ENCODE measurements around the gene RAD21L1.

The RAD21L1 gene

GRCh38 chr20:1277529-1278322 lies 51.9 kb downstream of the RAD21L1 start:
- Mint-ChIP-seq H3K36me3 (ENCODE audit: low read depth) (no peaks in the 10 kb centered on the region), H3K27ac (no peak overlapping the region), H3K9me3 (no peaks in the 10 kb centered on the region), H3K27me3 (no peaks in the 10 kb centered on the region), H3K4me3 (no peak overlapping the region), H3K4me1 (ENCODE audit: low read depth) (no peaks in the 10 kb centered on the region)
- intact Hi-C loops (cut with micrococcal nuclease) = no loop called here

- Mint-ChIP-seq H3K4me3 (no peak overlapping the region), H3K9me3 (no peaks in the 10 kb centered on the region), H3K27me3 (peaks cover 3% of the 10 kb centered on the region), H3K36me3 (ENCODE audit: low read depth) (no peaks in the 10 kb centered on the region), H3K4me1 (ENCODE audit: low read depth) (no peaks in the 10 kb centered on the region), H3K27ac (no peak overlapping the region)
- intact Hi-C loops (cut with micrococcal nuclease) = no loop called here
These were observed 53.1 kb downstream of the RAD21L1 start for GRCh38 chr20:1278993-1279392.

GRCh38 chr20:1280195-1281102 lies 54.6 kb downstream of the RAD21L1 start:
- Mint-ChIP-seq H3K9me3 (no peaks in the 10 kb centered on the region), H3K27me3 (peaks cover 6% of the 10 kb centered on the region), H3K4me1 (ENCODE audit: low read depth) (no peaks in the 10 kb centered on the region), H3K36me3 (ENCODE audit: low read depth) (no peaks in the 10 kb centered on the region), H3K27ac (no peak overlapping the region), H3K4me3 (no peak overlapping the region)
- intact Hi-C loops (cut with micrococcal nuclease) = no loop called here

- intact Hi-C loops (cut with micrococcal nuclease) = no loop called here
- Mint-ChIP-seq H3K4me3 (no peak overlapping the region), H3K9me3 (no peaks in the 10 kb centered on the region), H3K27ac (no peak overlapping the region), H3K4me1 (ENCODE audit: low read depth) (no peaks in the 10 kb centered on the region), H3K27me3 (peaks cover 8% of the 10 kb centered on the region), H3K36me3 (ENCODE audit: low read depth) (no peaks in the 10 kb centered on the region)
These were observed 55.6 kb downstream of the RAD21L1 start for GRCh38 chr20:1281279-1282057.

GRCh38 chr20:1282966-1283365 lies 57.1 kb downstream of the RAD21L1 start:
- H3K36me3 Mint-ChIP-seq (ENCODE audit: low read depth) = no peaks in the 10 kb centered on the region
- H3K4me3 Mint-ChIP-seq = no peak overlapping the region
- no peaks in the 10 kb centered on the region for H3K9me3 Mint-ChIP-seq
- peaks cover 10% of the 10 kb centered on the region for H3K27me3 Mint-ChIP-seq
- no peaks in the 10 kb centered on the region for H3K4me1 Mint-ChIP-seq (ENCODE audit: low read depth)
- intact Hi-C loops (cut with micrococcal nuclease) = no loop called here
- no peak overlapping the region for H3K27ac Mint-ChIP-seq

- peaks cover 10% of the 10 kb centered on the region for H3K27me3 Mint-ChIP-seq
- intact Hi-C loops (cut with micrococcal nuclease) = no loop called here
- H3K4me3 Mint-ChIP-seq = no peak overlapping the region
- H3K36me3 Mint-ChIP-seq (ENCODE audit: low read depth) = no peaks in the 10 kb centered on the region
- H3K4me1 Mint-ChIP-seq (ENCODE audit: low read depth) = no peaks in the 10 kb centered on the region
- H3K27ac Mint-ChIP-seq = no peak overlapping the region
- no peaks in the 10 kb centered on the region for H3K9me3 Mint-ChIP-seq
These were observed 58.0 kb downstream of the RAD21L1 start for GRCh38 chr20:1283522-1284510.

- Mint-ChIP-seq H3K9me3 (no peaks in the 10 kb centered on the region), H3K36me3 (ENCODE audit: low read depth) (no peaks in the 10 kb centered on the region), H3K4me1 (ENCODE audit: low read depth) (no peaks in the 10 kb centered on the region), H3K27me3 (peaks cover 11% of the 10 kb centered on the region), H3K27ac (no peak overlapping the region), H3K4me3 (no peak overlapping the region)
- intact Hi-C loops (cut with micrococcal nuclease) = no loop called here
These were observed 60.6 kb downstream of the RAD21L1 start for GRCh38 chr20:1286267-1287024.

GRCh38 chr20:1287306-1287705 lies 61.5 kb downstream of the RAD21L1 start:
- Mint-ChIP-seq H3K4me1 (ENCODE audit: low read depth) (no peaks in the 10 kb centered on the region), H3K9me3 (no peaks in the 10 kb centered on the region), H3K36me3 (ENCODE audit: low read depth) (no peaks in the 10 kb centered on the region), H3K4me3 (no peak overlapping the region), H3K27ac (no peak overlapping the region), H3K27me3 (peaks cover 11% of the 10 kb centered on the region)
- intact Hi-C loops (cut with micrococcal nuclease) = no loop called here

GRCh38 chr20:1287787-1288569 lies 62.1 kb downstream of the RAD21L1 start:
- intact Hi-C loops (cut with micrococcal nuclease) = no loop called here

GRCh38 chr20:1291191-1291741 lies 65.4 kb downstream of the RAD21L1 start:
- Mint-ChIP-seq H3K27ac (no peak overlapping the region), H3K36me3 (ENCODE audit: low read depth) (no peaks in the 10 kb centered on the region), H3K27me3 (peaks cover 8% of the 10 kb centered on the region), H3K4me3 (no peak overlapping the region), H3K4me1 (ENCODE audit: low read depth) (no peaks in the 10 kb centered on the region), H3K9me3 (no peaks in the 10 kb centered on the region)
- intact Hi-C loops (cut with micrococcal nuclease) = no loop called here

More at GRCh38 chr20:1287787-1288569, 62.1 kb downstream of the RAD21L1 start:
- peaks cover 14% of the 10 kb centered on the region for H3K27me3 Mint-ChIP-seq
- no peak overlapping the region for H3K4me3 Mint-ChIP-seq
- no peak overlapping the region for H3K27ac Mint-ChIP-seq
- H3K4me1 Mint-ChIP-seq (ENCODE audit: low read depth) = no peaks in the 10 kb centered on the region
- no peaks in the 10 kb centered on the region for H3K9me3 Mint-ChIP-seq
- no peaks in the 10 kb centered on the region for H3K36me3 Mint-ChIP-seq (ENCODE audit: low read depth)

GRCh38 chr20:1292620-1293019 lies 66.8 kb downstream of the RAD21L1 start:
- intact Hi-C loops (cut with micrococcal nuclease) = no loop called here
- H3K36me3 Mint-ChIP-seq (ENCODE audit: low read depth) = no peaks in the 10 kb centered on the region
- no peak overlapping the region for H3K4me3 Mint-ChIP-seq
- no peaks in the 10 kb centered on the region for H3K9me3 Mint-ChIP-seq
- H3K27me3 Mint-ChIP-seq = peaks cover 7% of the 10 kb centered on the region
- H3K27ac Mint-ChIP-seq = no peak overlapping the region
- H3K4me1 Mint-ChIP-seq (ENCODE audit: low read depth) = no peaks in the 10 kb centered on the region

Measured in dendritic cell treated with granulocyte-macrophage colony-stimulating factor and Interleukin-4, amounts not matched to agents 40 ng/mL and 50 ng/mL, for 4 days (primary cell).